NCI-H226 (cell line): ENCODE results near the gene ACTR10.

Experiments used
- DNase-seq: peaks from one replicate; pipeline ENCODE4 v3.0.0-alpha.2; 2015

Gene ACTR10

GRCh38 chr14:58199726-58200479, at the start of gene ACTR10:
Gene ACTR10 (plus strand): TSS chr14:58200149. CDS start chr14:58200218, 69 bp downstream.
- peak; percentile 77 for DNase-seq

GRCh38 chr14:58150243-58150805, 49.6 kb upstream of the ACTR10 start:
- DNase-seq: no peak

GRCh38 chr14:58151133-58152013, 48.6 kb upstream of the ACTR10 start:
- no peak for DNase-seq

GRCh38 chr14:58152014-58152857, 47.7 kb upstream of the ACTR10 start, which contains the start of gene ARMH4:
Gene ARMH4 (minus strand): TSS chr14:58152213. CDS start chr14:58139358, 12,855 bp downstream.
- peak; percentile 83 for DNase-seq

- no peak for DNase-seq
Observed at GRCh38 chr14:58160561-58160960, 39.4 kb upstream of the ACTR10 start.

GRCh38 chr14:58166005-58166983, 33.7 kb upstream of the ACTR10 start:
- peak; percentile 75 for DNase-seq

GRCh38 chr14:58167057-58167456, 32.9 kb upstream of the ACTR10 start:
- no peak for DNase-seq

- no peak for DNase-seq
Observed at GRCh38 chr14:58167891-58168290, 32.1 kb upstream of the ACTR10 start.

- peak; percentile 65 for DNase-seq
Observed at GRCh38 chr14:58171090-58171489, 28.9 kb upstream of the ACTR10 start.

DNA sequence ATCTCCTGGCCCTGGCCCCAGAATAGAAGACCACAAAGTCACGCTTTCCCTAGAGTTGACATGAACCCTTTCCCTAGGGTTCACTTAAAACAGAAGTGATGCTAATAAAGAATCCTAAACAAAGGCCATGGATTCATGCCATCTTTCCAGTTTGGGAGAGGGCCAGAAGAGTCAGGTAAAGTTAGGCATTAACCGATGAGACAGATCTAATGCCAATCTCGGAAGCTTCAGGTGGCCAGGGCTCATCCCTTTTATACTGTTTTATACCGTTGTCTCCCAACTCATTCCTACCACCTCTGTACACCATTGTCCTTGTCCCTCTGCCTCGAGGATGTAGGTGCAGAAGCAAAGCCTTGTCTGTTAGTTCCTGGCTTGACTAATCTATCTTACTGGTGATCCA, 22.8 kb upstream of the ACTR10 start:
- DNase-seq: no peak

- no peak for DNase-seq
Observed at GRCh38 chr14:58189176-58189575, 10.8 kb upstream of the ACTR10 start.

DNA sequence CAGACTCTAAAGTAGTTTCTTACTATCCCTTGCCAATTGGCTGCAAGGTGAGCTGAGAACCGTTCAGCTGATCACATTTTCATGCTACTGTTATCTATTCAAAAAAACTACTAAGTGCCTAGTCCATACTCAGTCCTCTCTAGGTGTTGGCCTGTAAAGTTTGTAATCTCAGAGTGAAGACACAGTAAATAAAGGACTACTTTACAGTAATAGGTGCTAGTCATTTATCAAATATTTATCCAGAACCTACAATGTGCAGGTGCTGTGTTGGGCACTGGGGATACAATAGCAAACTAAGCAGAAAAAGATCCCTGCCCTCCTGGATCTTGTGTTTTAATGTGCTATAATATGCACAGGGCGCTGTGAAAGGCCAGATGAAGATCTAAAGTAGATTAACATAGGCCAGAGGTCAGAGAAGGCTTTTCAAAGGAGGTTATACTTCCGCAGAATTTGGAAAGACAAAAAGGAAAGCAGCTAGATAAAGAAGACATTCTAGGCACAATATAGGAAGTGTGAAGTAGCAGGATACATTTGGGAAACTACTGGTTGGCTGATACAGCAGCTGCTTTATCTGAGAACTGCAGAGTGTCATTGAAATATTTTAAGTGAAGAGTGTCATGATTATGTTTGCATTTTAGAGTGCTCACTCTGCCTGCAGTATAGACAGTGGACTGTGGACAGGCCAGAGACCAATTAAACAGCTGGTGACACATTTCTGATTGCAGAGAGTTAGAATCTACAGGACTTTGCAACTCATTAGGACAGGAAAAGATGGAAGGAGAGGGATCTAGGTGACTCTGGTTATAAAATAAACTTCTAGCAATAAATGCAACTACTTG, 8.0 kb upstream of the ACTR10 start:
- no peak for DNase-seq

DNA sequence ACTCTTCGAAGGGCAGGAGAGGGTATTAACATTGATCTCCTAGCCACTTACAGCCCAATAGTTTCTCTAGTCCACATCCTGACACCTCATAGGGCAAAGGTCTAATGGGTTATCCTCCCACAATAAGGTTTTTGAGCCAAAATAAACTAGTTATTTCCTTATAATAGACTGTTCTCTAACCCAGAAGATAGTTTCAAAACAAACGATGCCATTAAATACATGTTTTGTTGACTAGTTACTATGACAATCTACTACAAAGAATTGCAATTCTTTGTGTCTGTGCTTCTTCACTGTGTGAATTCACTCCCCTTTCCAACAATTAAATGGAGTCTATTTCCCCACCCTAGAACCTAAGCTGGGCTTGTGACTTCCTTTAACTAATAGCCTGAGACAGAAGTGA, 6.4 kb upstream of the ACTR10 start:
- no peak for DNase-seq

- DNase-seq: no peak
Observed at GRCh38 chr14:58196198-58196597, 3.8 kb upstream of the ACTR10 start.

- DNase-seq: no peak
Observed at GRCh38 chr14:58198086-58198485, 1.9 kb upstream of the ACTR10 start.

GRCh38 chr14:58200480-58200841, 512 bp downstream of the ACTR10 start:
- no peak for DNase-seq

- DNase-seq: no peak
Observed at GRCh38 chr14:58200846-58201245, 897 bp downstream of the ACTR10 start.

DNA sequence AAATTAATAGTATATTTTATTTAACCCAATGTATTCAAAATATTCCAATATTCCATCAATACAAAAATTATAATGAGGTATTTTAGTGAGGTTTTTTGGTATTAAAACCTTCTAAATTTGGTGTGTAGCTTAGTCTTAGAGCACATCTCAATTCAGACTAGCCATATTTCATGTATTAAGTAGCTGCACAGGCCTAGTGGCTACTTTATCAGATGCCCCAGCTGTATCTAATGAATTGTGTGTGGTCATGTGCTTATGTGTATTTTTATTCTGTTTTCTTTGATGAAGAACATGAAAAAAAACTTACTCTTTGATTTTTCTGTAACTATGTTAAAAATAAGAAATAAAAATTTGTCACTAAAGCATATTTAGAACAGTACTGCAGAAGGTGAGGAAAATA, 13.2 kb downstream of the ACTR10 start:
- no peak for DNase-seq

GRCh38 chr14:58215191-58215914, 15.4 kb downstream of the ACTR10 start:
- no peak for DNase-seq

- peak; percentile 12 for DNase-seq
Observed at GRCh38 chr14:58216544-58216943, 16.6 kb downstream of the ACTR10 start.
